Ovary (tissue), 3 donors: ENCODE results near the gene ZNF213.

Source experiments
- CTCF ChIP-seq, 3 donors: fragments of 450-650 bp in 2 of 3; fragments of 200-600 bp in 1 of 3; IDR thresholded peaks; one replicate each; pipeline versions ENCODE4 v1.5.1 to v1.8.0; 2016 to 2022; ENCODE audit warnings: antibody characterized with exemption in 3 of 3, mild to moderate bottlenecking in 1 of 3
- EP300 ChIP-seq: sonication (generic); formaldehyde crosslinking; IDR thresholded peaks from one replicate; pipeline ENCODE4 v1.6.1; 2017; ENCODE audit warnings: antibody characterized with exemption
- donor health status: DM: no; HTN: no; CAD: no.

DNA sequence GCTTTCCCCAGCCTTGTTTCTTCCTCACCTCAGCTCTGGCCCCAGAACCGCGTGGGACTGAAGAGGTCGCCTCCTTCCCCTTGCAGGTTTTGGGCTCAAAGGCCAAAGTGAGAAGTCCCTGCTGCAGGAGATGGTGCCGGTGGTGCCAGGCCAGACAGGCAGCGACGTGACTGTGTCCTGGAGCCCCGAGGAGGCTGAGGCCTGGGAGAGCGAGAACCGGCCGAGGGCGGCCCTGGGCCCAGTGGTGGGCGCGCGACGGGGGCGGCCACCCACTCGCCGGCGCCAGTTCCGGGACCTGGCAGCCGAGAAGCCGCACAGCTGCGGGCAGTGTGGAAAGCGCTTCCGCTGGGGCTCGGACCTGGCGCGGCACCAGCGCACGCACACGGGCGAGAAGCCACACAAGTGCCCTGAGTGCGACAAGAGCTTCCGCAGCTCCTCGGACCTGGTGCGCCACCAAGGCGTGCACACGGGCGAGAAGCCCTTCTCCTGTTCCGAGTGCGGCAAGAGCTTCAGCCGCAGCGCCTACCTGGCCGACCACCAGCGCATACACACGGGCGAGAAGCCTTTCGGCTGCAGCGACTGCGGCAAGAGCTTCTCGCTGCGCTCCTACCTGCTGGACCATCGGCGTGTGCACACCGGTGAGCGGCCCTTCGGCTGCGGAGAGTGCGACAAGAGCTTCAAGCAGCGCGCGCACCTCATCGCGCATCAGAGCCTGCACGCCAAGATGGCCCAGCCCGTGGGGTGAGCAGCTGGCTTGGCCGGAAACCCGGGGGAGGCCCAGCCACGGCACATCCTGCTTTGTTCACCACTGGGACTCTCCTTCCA is 6.0 kb downstream of the ZNF213 start:
- TF ChIP-seq EP300 (no peak), CTCF (IDR thresholded peaks at IDR 0.05) (no peak)
